ENCODE data around the gene KLHL24.
A peak's percentile ranks its signal among the peaks of the same experiment; 100 is the strongest.
"Not testable (repeated sequence)": the region's sequence is repeated elsewhere in the genome, so short reads cannot be mapped to it uniquely, and the experiment has no call there.

Gene KLHL24

DNA sequence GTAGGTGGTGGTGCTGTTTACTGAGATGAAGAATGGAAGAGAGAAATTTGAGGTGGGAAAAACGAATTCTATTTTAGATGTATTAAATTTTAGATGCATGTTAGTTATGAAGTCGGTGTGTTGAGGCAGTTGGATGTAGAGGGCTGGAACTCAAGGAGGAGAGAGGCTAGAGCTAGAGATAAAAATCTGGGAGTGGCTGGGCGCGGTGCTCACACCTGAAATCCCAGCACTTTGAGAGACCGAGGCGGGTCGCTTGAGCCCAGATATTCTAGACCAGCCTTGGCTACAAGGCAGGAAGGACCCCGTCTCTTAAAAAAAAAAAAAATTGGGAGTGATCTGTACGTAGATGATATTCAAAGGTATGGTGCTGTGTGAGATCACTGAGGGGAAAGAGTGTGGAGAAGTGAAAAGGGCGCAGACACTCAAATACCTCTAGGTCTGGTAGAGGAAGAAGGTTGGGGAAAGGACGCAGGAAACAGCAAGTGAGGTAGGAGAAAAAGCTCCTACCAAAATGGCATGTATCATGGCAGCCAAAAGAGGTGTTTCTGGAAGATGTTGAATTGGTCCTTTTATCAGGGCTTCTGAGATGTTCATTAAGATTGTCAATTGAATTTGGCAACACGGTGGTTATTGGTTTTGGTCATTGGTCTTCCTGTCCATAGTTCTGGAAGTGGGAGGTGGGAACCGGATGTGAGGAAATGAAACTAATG is 64.0 kb downstream of the KLHL24 start:
- peak overlapping the region; percentile 87 for H3K27ac ChIP-seq (ENCODE audit: low read depth, low read length, poor library complexity, severe bottlenecking)

DNA sequence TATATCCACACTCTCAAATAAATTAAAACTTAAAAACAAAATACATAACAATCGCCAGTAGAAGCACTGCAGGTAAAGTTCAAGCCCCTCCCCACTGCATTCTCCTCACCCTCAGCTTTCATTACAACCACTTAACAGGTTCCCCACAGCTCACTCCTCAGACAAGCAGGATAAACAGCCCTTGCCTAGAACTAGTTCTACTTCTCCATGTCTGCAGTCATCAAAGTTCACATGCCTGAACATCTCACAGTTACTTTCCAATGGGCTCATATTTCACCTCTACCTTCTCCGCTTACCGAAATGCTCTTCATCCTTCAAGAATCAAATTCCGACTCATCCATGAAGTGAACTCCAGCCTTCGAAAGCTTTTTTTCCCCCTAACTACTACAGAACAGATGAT is 66.3 kb downstream of the KLHL24 start:
- Histone ChIP-seq H3K27ac (ENCODE audit: low read depth, low read length, poor library complexity, severe bottlenecking) (peak overlapping the region; percentile 6), H3K9ac (ENCODE audit: low read length) (no peak overlapping the region), H3F3A (ENCODE audit: insufficient read depth, low read length) (no peaks in the 10 kb centered on the region), H3K27me3 (ENCODE audit: insufficient read depth, low read length) (no peaks in the 10 kb centered on the region), H2AFZ (ENCODE audit: low read length) (no peak overlapping the region), H4K20me1 (ENCODE audit: insufficient read depth, low read length) (peaks cover 10% of the 10 kb centered on the region; the same call in 1 of the 2 replicates), H3K79me2 (ENCODE audit: insufficient read depth, low read length) (peaks cover 88% of the 10 kb centered on the region), H3K4me3 (ENCODE audit: low read depth, low read length, poor library complexity, severe bottlenecking) (no peak overlapping the region), H3K9me3 (ENCODE audit: low read length) (no peaks in the 10 kb centered on the region), H3K9me2 (ENCODE audit: low read depth, low read length) (no peaks in the 10 kb centered on the region), H3K4me1 (ENCODE audit: insufficient read depth, low read length, severe bottlenecking) (peaks cover 48% of the 10 kb centered on the region), H3K4me2 (ENCODE audit: low read length) (peak overlapping the region; percentile 99; the same call in 1 of the 2 replicates), H3K36me3 (ENCODE audit: insufficient read depth, low read length) (peaks cover 33% of the 10 kb centered on the region)
- TF ChIP-seq, protein P1, sequence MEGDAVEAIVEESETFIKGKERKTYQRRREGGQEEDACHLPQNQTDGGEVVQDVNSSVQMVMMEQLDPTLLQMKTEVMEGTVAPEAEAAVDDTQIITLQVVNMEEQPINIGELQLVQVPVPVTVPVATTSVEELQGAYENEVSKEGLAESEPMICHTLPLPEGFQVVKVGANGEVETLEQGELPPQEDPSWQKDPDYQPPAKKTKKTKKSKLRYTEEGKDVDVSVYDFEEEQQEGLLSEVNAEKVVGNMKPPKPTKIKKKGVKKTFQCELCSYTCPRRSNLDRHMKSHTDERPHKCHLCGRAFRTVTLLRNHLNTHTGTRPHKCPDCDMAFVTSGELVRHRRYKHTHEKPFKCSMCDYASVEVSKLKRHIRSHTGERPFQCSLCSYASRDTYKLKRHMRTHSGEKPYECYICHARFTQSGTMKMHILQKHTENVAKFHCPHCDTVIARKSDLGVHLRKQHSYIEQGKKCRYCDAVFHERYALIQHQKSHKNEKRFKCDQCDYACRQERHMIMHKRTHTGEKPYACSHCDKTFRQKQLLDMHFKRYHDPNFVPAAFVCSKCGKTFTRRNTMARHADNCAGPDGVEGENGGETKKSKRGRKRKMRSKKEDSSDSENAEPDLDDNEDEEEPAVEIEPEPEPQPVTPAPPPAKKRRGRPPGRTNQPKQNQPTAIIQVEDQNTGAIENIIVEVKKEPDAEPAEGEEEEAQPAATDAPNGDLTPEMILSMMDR (IDR thresholded peaks at IDR 0.05; ENCODE audit: low read length), result no peak
- TF ChIP-seq EZH2 (IDR thresholded peaks at IDR 0.05; ENCODE audit: borderline replicate concordance, low read length), result no peak

More for the DNA sequence above, 64.0 kb downstream of the KLHL24 start:
- Histone ChIP-seq H3K36me3 (ENCODE audit: insufficient read depth, low read length) (peaks cover 19% of the 10 kb centered on the region), H3K4me1 (ENCODE audit: insufficient read depth, low read length, severe bottlenecking) (peaks cover 49% of the 10 kb centered on the region), H2AFZ (ENCODE audit: low read length) (no peak overlapping the region), H3K9ac (ENCODE audit: low read length) (peak overlapping the region; percentile 92), H3K4me3 (ENCODE audit: low read depth, low read length, poor library complexity, severe bottlenecking) (peak overlapping the region; percentile 84), H3K9me3 (ENCODE audit: low read length) (no peaks in the 10 kb centered on the region), H3F3A (ENCODE audit: insufficient read depth, low read length) (no peaks in the 10 kb centered on the region), H3K4me2 (ENCODE audit: low read length) (peak overlapping the region; percentile 99), H3K27me3 (ENCODE audit: insufficient read depth, low read length) (no peaks in the 10 kb centered on the region), H3K79me2 (ENCODE audit: insufficient read depth, low read length) (peaks cover 65% of the 10 kb centered on the region), H3K9me2 (ENCODE audit: low read depth, low read length) (no peaks in the 10 kb centered on the region), H4K20me1 (ENCODE audit: insufficient read depth, low read length) (peaks cover 10% of the 10 kb centered on the region; the same call in 1 of the 2 replicates)
- TF ChIP-seq, protein P1 (IDR thresholded peaks at IDR 0.05; ENCODE audit: low read length), result no peak
- TF ChIP-seq EZH2 (IDR thresholded peaks at IDR 0.05; ENCODE audit: borderline replicate concordance, low read length), result no peak

DNA sequence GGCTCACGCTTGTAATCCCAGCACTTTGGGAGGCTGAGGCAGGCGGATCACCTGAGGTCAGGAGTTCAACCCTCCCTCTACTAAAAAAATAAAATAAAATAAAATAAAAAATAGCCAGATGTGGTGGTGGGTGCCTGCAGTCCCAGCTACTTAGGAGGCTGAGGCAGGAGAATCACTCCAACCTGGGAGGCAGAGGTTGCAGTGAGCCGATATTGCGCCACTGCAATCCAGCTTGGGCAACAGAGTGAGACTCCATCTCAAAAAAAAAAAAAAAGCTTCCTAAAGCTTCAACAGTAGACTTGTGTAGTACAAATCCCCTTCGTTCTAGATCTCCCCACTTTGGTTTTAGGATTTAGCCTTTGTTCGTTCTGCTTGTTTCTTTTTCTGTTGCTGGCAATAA is 68.5 kb downstream of the KLHL24 start:
- not testable (repeated sequence) for H3K27ac ChIP-seq (ENCODE audit: low read depth, low read length, poor library complexity, severe bottlenecking); H3K4me2 ChIP-seq (ENCODE audit: low read length); H3F3A ChIP-seq (ENCODE audit: insufficient read depth, low read length); H3K9ac ChIP-seq (ENCODE audit: low read length); H3K4me3 ChIP-seq (ENCODE audit: low read depth, low read length, poor library complexity, severe bottlenecking); H2AFZ ChIP-seq (ENCODE audit: low read length); H3K9me3 ChIP-seq (ENCODE audit: low read length); H3K9me2 ChIP-seq (ENCODE audit: low read depth, low read length); H3K27me3 ChIP-seq (ENCODE audit: insufficient read depth, low read length)
- Histone ChIP-seq H3K36me3 (ENCODE audit: insufficient read depth, low read length) (peaks cover 35% of the 10 kb centered on the region), H3K79me2 (ENCODE audit: insufficient read depth, low read length) (peaks cover 100% of the 10 kb centered on the region), H4K20me1 (ENCODE audit: insufficient read depth, low read length) (peaks cover 10% of the 10 kb centered on the region; the same call in 1 of the 2 replicates), H3K4me1 (ENCODE audit: insufficient read depth, low read length, severe bottlenecking) (peaks cover 44% of the 10 kb centered on the region)

DNA sequence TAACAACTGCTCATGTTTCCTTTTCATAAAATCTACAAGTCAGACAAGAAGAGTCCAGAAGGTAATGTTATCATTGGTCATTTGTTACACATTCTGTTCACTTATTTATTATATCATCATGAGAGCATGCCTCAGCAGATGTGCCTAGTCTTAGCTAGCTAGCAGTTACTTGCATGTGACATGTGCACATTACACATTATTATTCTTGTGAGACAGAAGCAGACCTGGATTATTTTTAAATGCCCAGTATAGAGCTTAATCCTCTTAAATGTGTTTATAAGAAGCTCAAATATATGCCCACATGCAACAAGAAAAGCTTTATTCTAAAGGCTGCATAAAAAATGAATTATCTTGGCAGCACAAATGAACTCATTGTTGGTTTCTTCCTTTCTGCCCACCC is 74.8 kb downstream of the KLHL24 start:
- TF ChIP-seq, protein P1 (IDR thresholded peaks at IDR 0.05; ENCODE audit: low read length), result no peak
- no peak for TF ChIP-seq EZH2 (IDR thresholded peaks at IDR 0.05; ENCODE audit: borderline replicate concordance, low read length)
- H3K9me3 ChIP-seq (ENCODE audit: low read length), result no peaks in the 10 kb centered on the region
- H3K4me2 ChIP-seq (ENCODE audit: low read length), result no peak overlapping the region
- H3K36me3 ChIP-seq (ENCODE audit: insufficient read depth, low read length), result peaks cover 50% of the 10 kb centered on the region
- H3K9ac ChIP-seq (ENCODE audit: low read length), result no peak overlapping the region
- H3K79me2 ChIP-seq (ENCODE audit: insufficient read depth, low read length), result peaks cover 99% of the 10 kb centered on the region
- H2AFZ ChIP-seq (ENCODE audit: low read length), result no peak overlapping the region
- peaks cover 5% of the 10 kb centered on the region; the same call in 1 of the 2 replicates for H4K20me1 ChIP-seq (ENCODE audit: insufficient read depth, low read length)
- no peaks in the 10 kb centered on the region for H3K9me2 ChIP-seq (ENCODE audit: low read depth, low read length)
- no peaks in the 10 kb centered on the region for H3K27me3 ChIP-seq (ENCODE audit: insufficient read depth, low read length)
- no peak overlapping the region for H3K27ac ChIP-seq (ENCODE audit: low read depth, low read length, poor library complexity, severe bottlenecking)
- no peaks in the 10 kb centered on the region for H3K4me1 ChIP-seq (ENCODE audit: insufficient read depth, low read length, severe bottlenecking)
- H3F3A ChIP-seq (ENCODE audit: insufficient read depth, low read length), result no peaks in the 10 kb centered on the region
- H3K4me3 ChIP-seq (ENCODE audit: low read depth, low read length, poor library complexity, severe bottlenecking), result no peak overlapping the region
